Stimulated activated CD8-positive, alpha-beta memory T cell treated with anti-CD3 and anti-CD28 coated beads, Interleukin-15, amount 100 ng/mL, for 4 hours (primary cell): ENCODE data around the gene SSB.
"Not testable (repeated sequence)": the region's sequence is repeated elsewhere in the genome, so short reads cannot be mapped to it uniquely, and the experiment has no call there.

ENCODE experiments used
- DNase-seq, 2 donors: peaks; one replicate each; pipeline ENCODE4 v3.0.0-alpha.2; 2020; ENCODE audit warnings: low read depth in 2 of 2

The SSB gene

GRCh38 chr2:169798718-169799592 is at the start of gene SSB:
Gene SSB, plus strand, starts transcription at chr2:169798871. Its CDS starts 2,090 bp downstream, at chr2:169800961.
- peak; percentile 86 to 90 for DNase-seq

- no peak for DNase-seq
Observed at GRCh38 chr2:169752752-169753151, 45.9 kb upstream of the SSB start.

- DNase-seq: no peak
Observed at GRCh38 chr2:169755083-169755870, 43.4 kb upstream of the SSB start.

GRCh38 chr2:169756342-169756741 is 42.3 kb upstream of the SSB start:
- no peak for DNase-seq

- no peak for DNase-seq
Observed at GRCh38 chr2:169757356-169757755, 41.3 kb upstream of the SSB start.

- DNase-seq: no peak
Observed at GRCh38 chr2:169757778-169758177, 40.9 kb upstream of the SSB start.

GRCh38 chr2:169759987-169760386 is 38.7 kb upstream of the SSB start:
- DNase-seq: no peak

GRCh38 chr2:169760798-169761197 is 37.9 kb upstream of the SSB start:
- not testable (repeated sequence) for DNase-seq

GRCh38 chr2:169761251-169761969 is 37.3 kb upstream of the SSB start:
- DNase-seq: no peak

- no peak for DNase-seq
Observed at GRCh38 chr2:169761970-169762292, 36.7 kb upstream of the SSB start.

GRCh38 chr2:169765523-169765922 is 33.1 kb upstream of the SSB start:
- no peak for DNase-seq

- DNase-seq: peak in 1 of 2 donors; percentile 32
Observed at GRCh38 chr2:169767243-169767888, 31.3 kb upstream of the SSB start.

GRCh38 chr2:169768262-169768995 is 30.2 kb upstream of the SSB start:
- peak in 1 of 2 donors; percentile 11 for DNase-seq

GRCh38 chr2:169771021-169771420 is 27.6 kb upstream of the SSB start:
- no peak for DNase-seq

GRCh38 chr2:169771612-169772011 is 27.1 kb upstream of the SSB start:
- DNase-seq: no peak

- no peak for DNase-seq
Observed at GRCh38 chr2:169772651-169773050, 26.0 kb upstream of the SSB start.

GRCh38 chr2:169775354-169775753 is 23.3 kb upstream of the SSB start:
- DNase-seq: no peak

GRCh38 chr2:169775765-169776164 is 22.9 kb upstream of the SSB start:
- DNase-seq: no peak

GRCh38 chr2:169776252-169776761 is 22.4 kb upstream of the SSB start:
- no peak for DNase-seq

GRCh38 chr2:169778446-169778845 is 20.2 kb upstream of the SSB start:
- no peak for DNase-seq
